Measurements from ENCODE around the gene FREM3.

The FREM3 gene

DNA sequence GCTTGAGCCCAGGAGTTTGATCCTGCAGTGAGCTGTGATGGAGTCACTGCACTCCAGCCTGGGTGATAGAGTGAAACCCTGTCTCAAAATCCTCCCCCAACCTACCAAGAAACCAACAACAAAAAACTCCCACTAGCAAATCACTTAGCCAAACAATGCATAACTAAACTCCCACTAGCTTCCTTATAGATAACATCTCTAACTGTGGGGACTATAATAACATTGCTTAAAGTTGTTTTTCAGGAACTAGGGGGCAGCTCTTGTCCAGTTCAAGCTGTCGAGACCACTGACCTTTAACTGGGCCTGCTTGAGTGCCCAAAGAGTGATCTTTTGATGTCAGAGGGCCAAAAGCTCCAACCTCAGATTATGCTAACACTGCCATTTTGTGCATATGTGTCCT is 81.7 kb downstream of the FREM3 start:
- H3K27me3 ChIP-seq: no peaks in the 10 kb centered on the region
- no peak overlapping the region for H3K27ac ChIP-seq
- H3K4me1 ChIP-seq (ENCODE audit: control insufficient read depth in 1 of 2, insufficient read depth in 1 of 2, low read depth in 1 of 2, low read length in 1 of 2): no peaks in the 10 kb centered on the region
- no peaks in the 10 kb centered on the region for H3K9me3 ChIP-seq
- H3K4me3 ChIP-seq (ENCODE audit: low read depth in 1 of 2, low read length in 1 of 2): no peak overlapping the region
- no peak for TF ChIP-seq CTCF (IDR thresholded peaks at IDR 0.05)
- H3K36me3 ChIP-seq: no peaks in the 10 kb centered on the region

- TF ChIP-seq CTCF (IDR thresholded peaks at IDR 0.05): no peak
- H3K36me3 ChIP-seq: no peaks in the 10 kb centered on the region
- H3K4me1 ChIP-seq (ENCODE audit: control insufficient read depth in 1 of 2, insufficient read depth in 1 of 2, low read depth in 1 of 2, low read length in 1 of 2): no peaks in the 10 kb centered on the region
- no peak overlapping the region for H3K4me3 ChIP-seq (ENCODE audit: low read depth in 1 of 2, low read length in 1 of 2)
- no peak overlapping the region for H3K27ac ChIP-seq
- no peaks in the 10 kb centered on the region for H3K9me3 ChIP-seq
- no peaks in the 10 kb centered on the region for H3K27me3 ChIP-seq
Measured at GRCh38 chr4:143617994-143618679, 82.3 kb downstream of the FREM3 start.

GRCh38 chr4:143616771-143617170 is 83.7 kb downstream of the FREM3 start:
- H3K4me3 ChIP-seq (ENCODE audit: low read depth in 1 of 2, low read length in 1 of 2): no peak overlapping the region
- H3K36me3 ChIP-seq: no peaks in the 10 kb centered on the region
- H3K27me3 ChIP-seq: no peaks in the 10 kb centered on the region
- TF ChIP-seq CTCF (IDR thresholded peaks at IDR 0.05): no peak
- no peaks in the 10 kb centered on the region for H3K9me3 ChIP-seq
- no peak overlapping the region for H3K27ac ChIP-seq
- H3K4me1 ChIP-seq (ENCODE audit: control insufficient read depth in 1 of 2, insufficient read depth in 1 of 2, low read depth in 1 of 2, low read length in 1 of 2): no peaks in the 10 kb centered on the region

- H3K4me1 ChIP-seq (ENCODE audit: control insufficient read depth in 1 of 2, insufficient read depth in 1 of 2, low read depth in 1 of 2, low read length in 1 of 2): no peaks in the 10 kb centered on the region
- no peak overlapping the region for H3K4me3 ChIP-seq (ENCODE audit: low read depth in 1 of 2, low read length in 1 of 2)
- no peaks in the 10 kb centered on the region for H3K9me3 ChIP-seq
- H3K27me3 ChIP-seq: no peaks in the 10 kb centered on the region
- no peak for TF ChIP-seq CTCF (IDR thresholded peaks at IDR 0.05)
- no peaks in the 10 kb centered on the region for H3K36me3 ChIP-seq
- H3K27ac ChIP-seq: no peak overlapping the region
Measured at GRCh38 chr4:143609492-143609891, 91.0 kb downstream of the FREM3 start.

- H3K36me3 ChIP-seq: no peaks in the 10 kb centered on the region
- H3K4me1 ChIP-seq (ENCODE audit: control insufficient read depth in 1 of 2, insufficient read depth in 1 of 2, low read depth in 1 of 2, low read length in 1 of 2): no peaks in the 10 kb centered on the region
- no peaks in the 10 kb centered on the region for H3K9me3 ChIP-seq
- no peaks in the 10 kb centered on the region for H3K27me3 ChIP-seq
- H3K27ac ChIP-seq: no peak overlapping the region
- H3K4me3 ChIP-seq (ENCODE audit: low read depth in 1 of 2, low read length in 1 of 2): no peak overlapping the region
- no peak for TF ChIP-seq CTCF (IDR thresholded peaks at IDR 0.05)
Measured at GRCh38 chr4:143606480-143606879, 94.0 kb downstream of the FREM3 start.

All from neutrophil (primary cell).